ENCODE measurements around the gene REC114. TPM values are rescaled to one million over a fixed set of nuclear protein-coding genes. Genes with fewer than 3 reads are reported as not detected.
A peak's percentile ranks its signal among the peaks of the same experiment; 100 is the strongest.

Gene REC114
- total and polyA plus RNA-seq, 2 donors = not detected

DNA sequence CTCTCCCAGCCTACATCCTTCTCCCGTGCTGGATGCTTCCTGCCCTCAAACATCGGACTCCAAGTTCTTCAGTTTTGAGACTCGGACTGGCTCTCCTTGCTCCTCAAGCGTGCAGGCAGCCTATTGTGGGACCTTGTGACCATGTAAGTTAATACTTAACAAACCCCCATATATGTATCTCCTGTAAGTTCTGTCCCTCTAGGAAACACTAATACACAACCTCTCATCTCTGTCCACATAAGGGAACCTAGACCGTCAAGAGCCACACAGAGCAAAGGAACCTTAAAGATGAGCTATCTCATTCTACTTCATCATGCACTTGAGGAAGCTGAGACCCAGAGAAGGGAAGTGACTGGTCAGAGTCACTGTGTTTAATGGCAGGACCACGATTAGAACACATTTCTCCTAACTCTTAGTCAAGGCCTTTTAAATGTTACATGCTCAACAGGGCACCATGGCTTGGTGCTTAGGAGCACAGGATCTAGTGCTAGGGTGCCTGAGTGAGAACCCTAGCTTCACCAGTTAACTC is 140.0 kb downstream of the REC114 start:
- 90% methylated on average over 6 of the region's 6 CpGs for WGBS

DNA sequence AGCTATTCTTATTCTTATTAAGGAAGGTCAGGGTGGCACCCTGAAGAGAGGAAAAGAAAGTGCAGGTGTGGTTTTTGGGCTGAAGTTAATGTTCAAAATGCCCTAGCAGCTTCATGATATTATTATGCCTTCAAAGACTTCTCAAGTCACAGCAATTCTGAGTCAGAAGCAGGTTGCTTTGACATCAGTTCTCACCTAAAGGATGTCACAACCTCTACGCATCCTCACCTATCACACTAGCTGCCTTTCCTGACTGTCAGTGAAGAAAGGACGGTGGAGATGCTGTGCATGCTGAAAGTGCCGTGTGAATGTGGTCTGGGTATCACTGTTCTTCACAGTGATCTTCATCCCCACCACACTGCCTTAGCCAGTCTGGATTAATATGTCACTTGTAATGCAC is 140.6 kb downstream of the REC114 start:
- DNase-seq (ENCODE audit: extremely low spot score) = no peak
- Histone ChIP-seq H3K4me3 (ENCODE audit: low read depth, low read length) (no peak overlapping the region), H3K27ac (ENCODE audit: low read depth) (no peak overlapping the region), H3K36me3 (ENCODE audit: insufficient read depth) (peaks cover 3% of the 10 kb centered on the region), H3K4me1 (ENCODE audit: insufficient read depth) (no peaks in the 10 kb centered on the region)
- 93% methylated on average over 3 of the region's 3 CpGs for WGBS

More for the DNA sequence above, 140.0 kb downstream of the REC114 start:
- H3K27ac ChIP-seq (ENCODE audit: low read depth) = no peak overlapping the region
- H3K4me3 ChIP-seq (ENCODE audit: low read depth, low read length) = no peak overlapping the region
- H3K4me1 ChIP-seq (ENCODE audit: insufficient read depth) = no peaks in the 10 kb centered on the region
- no peak for DNase-seq (ENCODE audit: extremely low spot score)
- H3K36me3 ChIP-seq (ENCODE audit: insufficient read depth) = peaks cover 5% of the 10 kb centered on the region

DNA sequence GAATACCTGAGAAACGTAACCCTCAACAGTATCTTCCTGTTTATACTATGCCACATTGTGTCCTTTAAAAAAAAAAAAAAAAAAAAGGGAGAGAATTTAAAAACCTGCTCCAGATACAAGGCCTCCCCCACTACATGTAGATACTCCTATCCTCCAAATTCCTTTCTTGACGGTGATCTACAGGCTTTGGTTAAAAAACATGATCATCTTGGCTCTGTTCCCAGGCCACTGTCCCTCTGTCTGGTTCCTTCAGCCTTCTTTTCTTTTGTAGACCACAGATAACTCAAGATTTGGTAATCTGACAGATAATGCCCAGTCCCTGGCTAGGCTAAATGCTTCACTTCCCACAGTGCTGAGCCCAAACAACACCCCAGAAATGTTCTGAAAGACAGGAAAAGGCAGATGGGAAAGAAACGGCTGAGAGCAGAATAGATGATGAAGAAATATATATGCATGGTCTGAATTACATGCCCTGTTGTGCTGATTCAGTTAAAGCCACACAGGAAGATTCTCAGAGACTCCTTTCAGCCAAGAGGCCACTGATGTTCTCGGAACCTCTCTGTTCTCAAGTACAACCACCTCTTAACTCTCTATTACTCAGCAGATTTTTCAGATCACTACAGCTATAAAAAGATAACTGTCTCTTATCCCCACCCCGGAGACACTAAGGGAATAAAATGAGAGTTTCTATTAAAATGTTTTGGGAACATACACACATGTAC is 141.9 kb downstream of the REC114 start:
- peaks cover 3% of the 10 kb centered on the region for H3K36me3 ChIP-seq (ENCODE audit: insufficient read depth)
- H3K27ac ChIP-seq (ENCODE audit: low read depth) = no peak overlapping the region
- no peaks in the 10 kb centered on the region for H3K4me1 ChIP-seq (ENCODE audit: insufficient read depth)
- no peak overlapping the region for H3K4me3 ChIP-seq (ENCODE audit: low read depth, low read length)
- WGBS = 48% methylated on average over 5 of the region's 5 CpGs
- no peak for DNase-seq (ENCODE audit: extremely low spot score)

DNA sequence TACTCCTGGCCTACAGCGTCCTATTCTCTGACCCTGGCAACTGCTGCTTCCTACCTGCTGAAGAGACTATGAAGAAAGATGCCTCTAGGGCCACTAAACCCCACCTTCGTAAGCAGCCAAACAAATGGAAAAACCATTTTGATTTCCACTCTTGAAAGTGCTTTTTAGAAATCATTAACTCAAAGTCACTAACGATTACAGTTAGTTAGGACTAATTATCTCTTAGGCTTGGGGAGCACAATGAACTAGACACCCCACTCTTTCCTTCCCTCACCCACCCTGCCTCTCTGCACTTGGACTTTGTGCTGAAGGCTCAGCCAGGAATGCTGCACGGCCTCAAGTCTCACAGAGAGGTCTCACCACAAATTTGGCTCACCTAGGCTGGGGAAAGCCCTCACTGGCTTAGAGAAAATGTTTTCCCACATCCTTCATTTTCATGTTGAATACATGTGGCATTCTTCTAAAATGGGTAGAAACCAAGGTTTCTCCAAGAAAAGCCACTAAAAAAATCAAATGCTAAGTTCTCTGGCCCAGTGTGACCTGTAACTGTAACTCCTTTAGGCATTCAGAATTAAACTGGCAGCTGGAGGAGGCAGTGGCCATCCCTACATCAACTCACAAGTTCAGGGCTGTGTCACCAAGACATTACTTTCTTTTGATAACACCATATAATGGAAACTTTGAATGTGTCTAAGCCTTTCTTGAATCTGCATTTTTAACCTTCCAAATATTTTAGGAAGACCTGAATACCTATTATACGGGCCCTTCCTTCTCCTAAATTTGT is 143.1 kb downstream of the REC114 start:
- no peak for DNase-seq (ENCODE audit: extremely low spot score)
- peaks cover 2% of the 10 kb centered on the region for H3K36me3 ChIP-seq (ENCODE audit: insufficient read depth)
- no peak overlapping the region for H3K4me3 ChIP-seq (ENCODE audit: low read depth, low read length)
- no peaks in the 10 kb centered on the region for H3K4me1 ChIP-seq (ENCODE audit: insufficient read depth)
- H3K27ac ChIP-seq (ENCODE audit: low read depth) = no peak overlapping the region
- WGBS = 79% methylated on average over 5 of the region's 5 CpGs

DNA sequence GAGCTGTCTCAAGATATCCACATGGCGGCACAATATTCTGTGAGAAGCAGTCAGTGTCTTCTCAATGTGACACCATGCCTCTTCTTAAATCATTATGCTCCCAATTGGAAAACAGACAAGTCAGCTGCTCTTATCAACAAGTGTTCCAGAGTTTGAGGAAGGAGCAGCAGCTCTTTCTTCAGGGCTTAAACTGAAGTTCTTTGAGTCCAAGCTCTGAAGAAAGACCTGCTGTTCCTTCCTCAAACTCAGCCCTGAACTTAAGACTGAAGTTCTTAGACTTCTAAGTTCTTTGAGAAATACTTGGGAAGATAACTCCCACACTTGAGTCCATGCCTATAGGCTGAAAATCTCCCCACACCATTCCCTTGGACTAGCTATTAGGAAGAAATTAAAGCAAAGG is 146.8 kb downstream of the REC114 start:
- DNase-seq (ENCODE audit: extremely low spot score) = no peak
- H3K4me1 ChIP-seq (ENCODE audit: insufficient read depth) = no peaks in the 10 kb centered on the region
- H3K27ac ChIP-seq (ENCODE audit: low read depth) = no peak overlapping the region
- H3K4me3 ChIP-seq (ENCODE audit: low read depth, low read length) = no peak overlapping the region
- 99% methylated on average over 1 of the region's 1 CpG for WGBS
- H3K36me3 ChIP-seq (ENCODE audit: insufficient read depth) = peaks cover 2% of the 10 kb centered on the region

DNA sequence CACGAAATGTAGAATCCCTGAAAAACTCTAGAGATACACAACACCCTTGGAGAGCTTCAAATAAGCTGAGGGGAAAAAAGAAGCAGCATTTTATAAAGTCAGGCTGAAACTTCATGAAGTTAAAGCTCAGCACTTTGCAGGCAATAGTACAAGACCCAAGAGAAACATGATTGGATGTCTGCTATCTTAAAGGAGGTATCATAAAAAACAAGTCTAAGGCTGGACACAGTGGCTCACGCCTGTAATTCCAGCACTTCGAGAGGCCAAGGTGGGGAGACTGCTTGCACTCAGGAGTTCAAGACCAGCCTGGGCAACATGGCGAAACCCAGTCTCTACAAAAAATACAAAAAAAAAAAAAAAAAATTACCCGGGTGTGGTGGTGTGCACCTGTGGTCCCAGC is 147.3 kb downstream of the REC114 start:
- 92% methylated on average over 5 of the region's 5 CpGs for WGBS
- Histone ChIP-seq H3K4me1 (ENCODE audit: insufficient read depth) (no peaks in the 10 kb centered on the region), H3K27ac (ENCODE audit: low read depth) (no peak overlapping the region)

DNA sequence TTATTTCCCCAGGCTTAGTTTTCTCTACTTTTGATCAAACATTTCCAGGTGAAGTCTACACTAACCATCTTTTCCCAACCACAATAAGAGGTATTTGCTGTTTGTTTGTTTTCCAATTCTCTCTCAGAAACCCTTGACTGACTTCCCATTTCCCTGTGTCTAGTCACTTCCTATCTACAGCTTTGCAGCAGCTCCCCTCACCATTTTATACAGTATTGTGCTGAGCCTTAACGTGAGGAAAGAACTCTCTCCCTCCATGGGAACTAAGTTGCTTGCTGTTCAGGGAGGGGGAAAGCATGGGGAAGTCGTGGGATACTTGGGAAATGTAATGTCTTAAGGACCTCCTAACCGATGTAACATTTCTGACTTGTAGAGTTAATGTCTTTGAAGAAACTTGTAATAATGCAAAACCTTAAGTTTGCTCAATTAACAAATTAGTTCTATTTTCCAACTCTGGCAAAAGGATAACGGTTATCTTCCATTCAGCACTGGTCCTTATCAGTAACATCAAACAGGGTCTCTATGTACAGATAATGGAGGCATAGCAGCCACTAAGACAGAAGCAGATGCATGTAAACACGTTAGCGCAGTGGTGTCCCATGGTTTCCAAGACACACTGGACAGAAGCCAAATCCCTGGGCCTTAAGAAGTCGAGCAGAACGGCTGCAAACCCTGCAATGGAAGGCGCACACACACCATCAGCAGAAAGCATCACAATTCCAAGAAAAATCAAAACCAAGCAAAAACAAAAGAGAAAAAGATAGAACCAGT is 150.5 kb downstream of the REC114 start:
- Histone ChIP-seq H3K4me3 (ENCODE audit: low read depth, low read length) (no peak overlapping the region), H3K27ac (ENCODE audit: low read depth) (no peak overlapping the region), H3K36me3 (ENCODE audit: insufficient read depth) (no peaks in the 10 kb centered on the region), H3K4me1 (ENCODE audit: insufficient read depth) (peaks cover 6% of the 10 kb centered on the region)
- peak; percentile 18 for DNase-seq (ENCODE audit: extremely low spot score)
- WGBS = 25% methylated on average over 9 of the region's 9 CpGs

More for the DNA sequence above, 147.3 kb downstream of the REC114 start:
- Histone ChIP-seq H3K4me3 (ENCODE audit: low read depth, low read length) (no peak overlapping the region), H3K36me3 (ENCODE audit: insufficient read depth) (peaks cover 2% of the 10 kb centered on the region)
- no peak for DNase-seq (ENCODE audit: extremely low spot score)

DNA sequence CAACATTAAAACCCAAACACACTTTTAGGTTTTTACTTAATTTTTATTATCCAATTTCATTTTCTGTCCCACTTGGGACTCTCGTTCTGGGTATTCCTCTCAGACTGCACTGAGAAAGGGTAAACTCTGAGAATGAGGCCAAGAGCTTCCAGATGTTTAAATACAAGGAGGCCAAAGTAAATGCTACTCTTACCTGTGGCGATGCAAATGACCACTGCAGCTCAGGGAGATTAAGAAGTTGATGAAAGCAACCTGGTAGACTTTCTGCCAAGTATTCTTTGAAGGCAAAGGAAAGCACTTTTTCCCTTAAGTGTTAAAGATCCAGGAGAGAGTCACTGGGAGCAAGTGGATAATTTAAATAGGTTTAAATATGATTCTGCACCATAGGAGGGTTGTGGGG is 151.1 kb downstream of the REC114 start:
- WGBS = 43% methylated on average over 2 of the region's 2 CpGs
- no peak for DNase-seq (ENCODE audit: extremely low spot score)
- Histone ChIP-seq H3K36me3 (ENCODE audit: insufficient read depth) (no peaks in the 10 kb centered on the region), H3K4me1 (ENCODE audit: insufficient read depth) (peaks cover 6% of the 10 kb centered on the region), H3K4me3 (ENCODE audit: low read depth, low read length) (no peak overlapping the region), H3K27ac (ENCODE audit: low read depth) (no peak overlapping the region)

DNA sequence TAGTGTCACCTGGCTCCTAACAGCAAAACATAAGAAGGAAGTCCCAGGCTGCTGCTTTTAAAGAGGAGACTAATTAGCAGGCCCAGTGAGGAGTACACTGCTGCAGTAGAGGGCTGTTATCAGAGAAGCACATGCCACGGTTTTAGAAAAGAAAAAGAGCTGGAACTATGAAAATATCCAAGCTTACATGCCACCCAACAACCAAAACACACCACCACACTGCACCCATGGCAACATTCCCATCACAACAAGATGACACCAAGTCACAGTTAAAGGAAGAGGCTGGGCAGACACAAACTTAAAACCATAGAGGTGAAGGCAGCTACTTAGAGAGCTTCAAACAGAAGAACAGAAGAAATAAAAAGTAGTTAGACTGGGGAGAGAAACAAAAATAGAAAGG is 153.2 kb downstream of the REC114 start:
- DNase-seq (ENCODE audit: extremely low spot score) = no peak
- H3K27ac ChIP-seq (ENCODE audit: low read depth) = no peak overlapping the region
- H3K4me3 ChIP-seq (ENCODE audit: low read depth, low read length) = no peak overlapping the region
- 32% methylated on average over 1 of the region's 1 CpG for WGBS
- H3K4me1 ChIP-seq (ENCODE audit: insufficient read depth) = peaks cover 6% of the 10 kb centered on the region
- no peaks in the 10 kb centered on the region for H3K36me3 ChIP-seq (ENCODE audit: insufficient read depth)

DNA sequence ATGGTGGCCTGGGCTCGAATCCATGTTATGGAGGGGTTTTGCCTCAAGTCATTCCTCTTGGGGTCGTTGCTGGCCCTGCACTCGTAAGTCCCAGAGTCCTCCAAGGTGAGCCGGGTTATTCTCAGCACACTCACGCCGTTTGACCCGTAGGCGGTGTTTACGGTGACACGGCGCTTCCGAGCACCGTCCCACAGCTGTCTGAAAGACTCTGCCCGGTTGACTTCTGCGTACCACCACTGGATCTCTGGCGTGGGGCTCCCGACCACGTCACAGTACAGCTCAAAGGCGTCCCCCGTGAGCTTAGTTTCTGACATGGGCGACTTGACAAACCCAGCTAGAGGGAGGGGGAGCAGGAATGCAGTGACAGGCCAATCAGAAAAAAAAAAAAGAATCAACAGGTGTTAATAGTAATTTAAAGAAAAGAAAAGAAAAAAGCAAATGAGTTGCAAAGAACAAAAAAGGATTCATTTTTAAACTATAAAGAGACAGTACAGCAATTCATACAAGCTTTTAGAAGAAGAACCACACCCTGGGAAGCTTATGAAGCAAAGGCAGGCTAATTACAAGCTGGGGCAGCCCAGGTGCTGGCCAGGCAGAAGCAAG is 154.2 kb downstream of the REC114 start:
- Histone ChIP-seq H3K4me1 (ENCODE audit: insufficient read depth) (peaks cover 9% of the 10 kb centered on the region), H3K36me3 (ENCODE audit: insufficient read depth) (no peaks in the 10 kb centered on the region), H3K27ac (ENCODE audit: low read depth) (no peak overlapping the region), H3K4me3 (ENCODE audit: low read depth, low read length) (no peak overlapping the region)
- 89% methylated on average over 21 of the region's 21 CpGs for WGBS
- no peak for DNase-seq (ENCODE audit: extremely low spot score)

DNA sequence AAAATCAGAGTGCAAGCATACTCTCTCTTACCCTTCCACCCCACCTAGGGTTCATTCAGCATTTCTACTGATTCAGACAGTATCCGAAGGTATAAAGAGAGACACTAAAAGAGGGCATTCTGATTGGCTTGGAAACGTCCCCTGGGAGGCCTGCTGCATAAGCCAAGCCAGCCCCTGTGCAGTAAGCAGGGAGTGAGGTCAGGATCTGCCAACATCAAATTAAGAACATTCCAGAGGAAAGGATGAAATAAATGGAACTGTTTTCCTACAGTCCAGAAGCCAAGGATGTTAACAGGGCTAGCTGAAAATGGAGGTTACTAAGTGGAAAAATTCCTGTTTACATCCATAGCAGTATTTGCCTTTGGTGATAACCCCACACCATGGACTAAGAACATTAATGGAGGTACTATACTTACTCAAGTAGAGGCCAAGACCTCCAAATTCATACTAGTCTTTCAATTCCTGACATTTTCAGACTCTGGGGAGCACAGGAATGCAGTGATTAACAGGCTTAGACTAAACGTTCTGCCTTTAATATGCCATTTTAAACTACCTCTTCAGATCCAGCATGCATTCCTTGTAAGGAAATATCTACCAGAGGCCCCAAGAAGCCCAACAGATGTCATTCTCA is 155.7 kb downstream of the REC114 start:
- WGBS = 30% methylated on average over 3 of the region's 3 CpGs
- peaks cover 9% of the 10 kb centered on the region for H3K4me1 ChIP-seq (ENCODE audit: insufficient read depth)
- H3K4me3 ChIP-seq (ENCODE audit: low read depth, low read length) = no peak overlapping the region
- no peaks in the 10 kb centered on the region for H3K36me3 ChIP-seq (ENCODE audit: insufficient read depth)
- H3K27ac ChIP-seq (ENCODE audit: low read depth) = no peak overlapping the region
- DNase-seq (ENCODE audit: extremely low spot score) = no peak

DNA sequence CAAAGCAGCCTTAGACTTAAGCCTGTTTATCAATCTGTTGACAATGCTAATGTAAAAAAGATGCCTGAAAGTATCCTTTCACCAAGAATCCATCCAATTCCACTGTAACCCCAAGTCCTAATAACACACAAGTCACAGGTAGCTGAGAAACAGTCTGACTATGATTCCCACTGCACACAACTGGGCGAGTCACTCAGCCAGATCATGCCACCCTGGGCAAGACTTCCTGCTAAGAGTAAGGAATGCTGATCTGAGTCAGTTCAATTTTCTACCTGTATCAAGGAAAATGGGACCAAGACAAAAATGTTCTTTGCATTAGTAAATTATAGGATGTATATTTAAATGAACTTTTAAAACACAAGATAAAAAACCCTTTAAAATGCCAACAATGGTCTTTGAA is 157.0 kb downstream of the REC114 start:
- no peaks in the 10 kb centered on the region for H3K36me3 ChIP-seq (ENCODE audit: insufficient read depth)
- DNase-seq (ENCODE audit: extremely low spot score) = no peak
- H3K4me1 ChIP-seq (ENCODE audit: insufficient read depth) = peaks cover 9% of the 10 kb centered on the region
- H3K4me3 ChIP-seq (ENCODE audit: low read depth, low read length) = no peak overlapping the region
- no peak overlapping the region for H3K27ac ChIP-seq (ENCODE audit: low read depth)
- WGBS = 82% methylated on average over 1 of the region's 1 CpG

Data from urinary bladder (tissue), 4 donors.